Thyroid gland (tissue), 4 donors: ENCODE data around the gene RNF149.

Source experiments
- CTCF ChIP-seq, 6 experiments: fragments of 200-600 bp in 3 of 6; fragments of 450-650 bp in 3 of 6; sonication (generic) in 3 of 6; IDR thresholded peaks; one replicate each; pipeline ENCODE4 v1.5.1; 2016 to 2019; ENCODE audit warnings: antibody characterized with exemption in 6 of 6, mild to moderate bottlenecking in 2 of 6, inconsistent platforms in 1 of 6, moderate library complexity in 1 of 6
- POLR2A ChIP-seq, 2 donors: fragments of 450-650 bp; IDR thresholded peaks; one replicate each; pipeline ENCODE4 v1.6.1; 2017; ENCODE audit warnings: antibody characterized with exemption in 2 of 2, mild to moderate bottlenecking in 2 of 2, moderate library complexity in 1 of 2

- TF ChIP-seq CTCF (IDR thresholded peaks at IDR 0.05) = no peak
- TF ChIP-seq POLR2A (IDR thresholded peaks at IDR 0.05) = no peak
Measured at GRCh38 chr2:101262142-101262541, 46.4 kb downstream of the RNF149 start.
